Activated CD4-positive, alpha-beta T cell treated with anti-CD3 and anti-CD28 coated beads, Interleukin-10, Interleukin-2, amounts not matched to agents 100 ng/mL and 50 ng/mL, durations not matched to agents 16 hours and 8 hours (primary cell): ENCODE results near the gene RAB19.
A peak's percentile ranks its signal among the peaks of the same experiment; 100 is the strongest.

Experiments
- DNase-seq: peaks from one replicate; pipeline ENCODE4 v3.0.0-alpha.2; 2020

The RAB19 gene

DNA sequence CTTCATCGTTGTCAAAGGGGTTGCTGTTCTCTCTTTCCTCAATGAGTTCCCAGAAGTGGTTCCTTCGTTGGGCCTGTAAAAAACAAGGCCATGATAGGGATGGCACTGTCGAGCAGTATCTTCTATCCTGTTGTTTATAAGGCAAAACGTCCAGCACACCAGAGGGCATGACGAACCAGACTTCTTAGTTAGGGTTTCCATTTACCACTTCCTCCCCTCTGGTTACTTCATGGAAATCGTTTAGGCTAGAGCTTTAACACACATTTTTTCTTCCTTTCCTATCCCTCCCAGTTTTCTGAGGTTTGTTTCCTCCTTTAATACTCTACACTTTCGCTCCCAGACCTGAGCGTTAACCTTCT is 50.8 kb downstream of the RAB19 start:
- no peak for DNase-seq

DNA sequence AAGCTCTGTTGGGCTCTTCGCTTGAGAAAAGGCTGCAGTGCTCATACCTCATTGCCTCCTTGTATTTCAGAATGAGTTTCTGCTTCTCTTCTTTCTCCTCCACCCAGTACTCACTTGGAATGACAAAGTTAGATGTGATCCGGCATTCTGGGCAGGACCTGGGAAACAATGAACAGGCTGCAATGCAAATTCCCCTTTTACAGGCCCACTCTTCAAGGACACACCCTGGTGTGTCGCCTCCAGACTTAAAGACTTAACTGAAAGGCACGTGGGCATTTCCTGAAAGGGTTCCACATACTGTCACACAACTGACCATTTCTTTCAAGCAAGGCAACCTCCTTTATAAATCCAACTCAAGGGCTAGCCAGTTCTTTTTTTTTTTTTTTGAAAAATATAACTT is 51.9 kb downstream of the RAB19 start:
- no peak for DNase-seq

GRCh38 chr7:140456551-140457051 is 52.7 kb downstream of the RAB19 start:
- DNase-seq = no peak

GRCh38 chr7:140458201-140458600 is 54.3 kb downstream of the RAB19 start:
- no peak for DNase-seq

- DNase-seq = no peak
These were observed 55.1 kb downstream of the RAB19 start for GRCh38 chr7:140458916-140459315.

GRCh38 chr7:140463111-140463510 is 59.3 kb downstream of the RAB19 start:
- DNase-seq = no peak

- DNase-seq = peak; percentile 63
These were observed 72.0 kb downstream of the RAB19 start for GRCh38 chr7:140475747-140476333.

DNA sequence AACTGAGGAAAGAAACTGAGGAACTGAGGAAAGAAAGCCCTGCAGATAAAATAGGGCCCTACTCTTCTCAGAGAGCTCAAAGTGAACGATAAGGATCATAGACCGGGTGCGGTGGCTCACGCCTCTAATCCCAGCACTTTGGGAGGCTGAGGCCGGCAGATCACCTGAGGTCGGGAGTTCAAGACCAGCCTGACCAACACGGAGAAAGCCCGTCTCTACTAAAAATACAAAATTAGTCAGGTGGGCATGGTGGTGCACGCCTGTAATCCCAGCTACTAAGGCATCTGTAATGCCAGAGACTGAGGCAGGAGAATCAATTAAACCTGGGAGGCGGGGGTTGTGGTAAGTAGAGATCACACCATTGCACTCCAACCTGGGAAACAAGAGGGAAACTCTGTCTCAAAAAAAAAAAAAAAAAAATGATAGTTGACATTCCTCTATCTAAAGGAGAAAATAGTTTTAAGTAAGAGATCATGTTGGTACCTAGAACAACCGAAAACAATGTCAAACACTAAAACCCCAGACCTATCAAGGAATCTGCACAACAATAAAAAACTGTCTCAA is 72.9 kb downstream of the RAB19 start:
- no peak for DNase-seq
